ENCODE data around the gene MRPL34. TPM values are rescaled to one million over a fixed set of nuclear protein-coding genes. Genes with fewer than 3 reads are reported as not detected.
A peak's percentile ranks its signal among the peaks of the same experiment; 100 is the strongest.

The MRPL34 gene
- total RNA-seq, 1 donor from 2014 or later, result 25.9 TPM

DNA sequence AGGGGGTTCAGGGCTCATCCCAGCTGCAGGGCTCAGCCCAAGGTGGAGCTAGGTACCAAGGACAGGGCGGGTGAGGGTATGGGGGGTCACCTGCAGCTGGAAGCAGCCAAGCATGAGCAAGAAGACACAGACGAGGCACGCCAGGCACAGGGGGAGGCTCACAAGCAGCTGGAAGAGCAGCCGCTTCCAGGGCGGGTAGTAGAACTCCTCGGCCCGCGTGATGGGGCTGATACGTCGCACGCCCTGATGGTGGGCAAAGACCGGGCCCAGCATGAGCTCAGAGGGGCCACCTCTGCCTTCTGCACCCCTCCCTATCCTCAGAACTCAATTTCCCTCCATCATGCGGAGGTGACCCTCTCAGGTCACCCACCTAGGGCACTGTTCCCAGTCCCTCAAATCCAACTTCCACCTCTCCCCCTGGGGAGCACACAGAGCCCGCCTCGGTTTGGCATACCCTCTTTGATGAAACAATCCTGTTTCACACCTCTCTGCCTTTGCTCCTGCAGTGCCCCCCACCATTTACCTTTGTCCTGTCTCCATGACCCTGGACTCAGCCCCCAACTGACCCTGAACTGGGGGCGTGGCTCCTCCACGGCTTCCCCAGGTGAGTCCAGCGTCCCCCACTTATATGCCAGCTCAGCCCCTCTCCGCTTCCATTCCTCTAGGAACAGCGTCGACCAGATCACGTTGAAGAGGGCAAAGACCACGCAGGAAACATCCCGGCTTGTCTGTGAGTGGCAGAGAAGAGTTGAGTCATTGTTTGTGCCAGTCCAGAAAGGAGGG is 24.8 kb downstream of the MRPL34 start:
- no peaks in the 10 kb centered on the region for H3K9me3 ChIP-seq (ENCODE audit: low read depth)
- Mint-ChIP-seq H3K4me1 (peaks cover 22% of the 10 kb centered on the region), H3K27me3 (ENCODE audit: insufficient read depth, low read depth) (peaks cover 9% of the 10 kb centered on the region), H3K4me3 (peak overlapping the region; percentile 60), H3K9me3 (no peaks in the 10 kb centered on the region), H3K36me3 (peaks cover 16% of the 10 kb centered on the region), H3K27ac (no peak overlapping the region)
- no peak overlapping the region for H3K4me3 ChIP-seq
- no peak overlapping the region for H2AFZ ChIP-seq (replicated peaks)
- peaks cover 5% of the 10 kb centered on the region for H3K79me2 ChIP-seq (ENCODE audit: low read depth)
- no peaks in the 10 kb centered on the region for H3K36me3 ChIP-seq
- no peak overlapping the region for H3K9ac ChIP-seq
- no peak overlapping the region for H3K4me2 ChIP-seq
- H3K4me1 ChIP-seq, result peaks cover 18% of the 10 kb centered on the region
- H3K27ac ChIP-seq, result no peak overlapping the region
- H3K27me3 ChIP-seq, result peaks cover 17% of the 10 kb centered on the region
- peaks cover 71% of the 10 kb centered on the region for H3F3A ChIP-seq (ENCODE audit: low read depth)
- peaks cover 8% of the 10 kb centered on the region for H4K20me1 ChIP-seq (ENCODE audit: low read depth)
- DNase-seq (ENCODE audit: low spot score), result no peak
- TF ChIP-seq EZH2 (IDR thresholded peaks at IDR 0.05) (no peak), CTCF (IDR thresholded peaks at IDR 0.05) (no peak), EZH2phosphoT487 (IDR thresholded peaks at IDR 0.05) (no peak)

GRCh38 chr19:17331045-17331558 is 25.4 kb downstream of the MRPL34 start:
- no peak for DNase-seq (ENCODE audit: low spot score)
- no peak overlapping the region for H3K4me3 ChIP-seq
- no peaks in the 10 kb centered on the region for H3K9me3 ChIP-seq (ENCODE audit: low read depth)
- Mint-ChIP-seq H3K9me3 (no peaks in the 10 kb centered on the region), H3K4me3 (no peak overlapping the region), H3K27me3 (ENCODE audit: insufficient read depth, low read depth) (peaks cover 9% of the 10 kb centered on the region), H3K4me1 (peaks cover 22% of the 10 kb centered on the region), H3K27ac (no peak overlapping the region), H3K36me3 (peaks cover 16% of the 10 kb centered on the region)
- no peak overlapping the region for H3K9ac ChIP-seq
- no peak overlapping the region for H3K27ac ChIP-seq
- H2AFZ ChIP-seq (replicated peaks), result no peak overlapping the region
- H3F3A ChIP-seq (ENCODE audit: low read depth), result peaks cover 69% of the 10 kb centered on the region
- H3K79me2 ChIP-seq (ENCODE audit: low read depth), result peaks cover 5% of the 10 kb centered on the region
- peaks cover 8% of the 10 kb centered on the region for H4K20me1 ChIP-seq (ENCODE audit: low read depth)
- no peak overlapping the region for H3K4me2 ChIP-seq
- H3K36me3 ChIP-seq, result no peaks in the 10 kb centered on the region
- TF ChIP-seq EZH2 (IDR thresholded peaks at IDR 0.05) (no peak), CTCF (IDR thresholded peaks at IDR 0.05) (no peak), EZH2phosphoT487 (IDR thresholded peaks at IDR 0.05) (no peak)
- peaks cover 17% of the 10 kb centered on the region for H3K27me3 ChIP-seq
- peaks cover 17% of the 10 kb centered on the region for H3K4me1 ChIP-seq

DNA sequence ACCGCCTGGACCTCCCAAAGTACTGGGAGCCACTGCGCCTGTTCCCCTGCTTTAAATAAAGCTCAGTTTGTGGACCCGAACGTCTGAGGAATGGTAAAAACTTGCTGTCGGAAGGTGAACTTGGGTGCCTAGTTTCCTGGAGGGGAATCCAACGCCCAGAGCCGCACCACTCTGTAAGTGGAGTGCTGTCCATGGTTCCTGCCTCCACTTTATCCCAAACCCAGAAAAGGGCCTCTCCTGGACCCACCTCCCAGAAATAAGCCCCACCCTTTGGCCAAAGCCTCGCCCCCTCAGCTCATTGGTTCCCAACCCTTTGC is 26.6 kb downstream of the MRPL34 start:
- no peak overlapping the region for H3K27ac ChIP-seq
- H3K79me2 ChIP-seq (ENCODE audit: low read depth), result peaks cover 5% of the 10 kb centered on the region
- H3K9me3 ChIP-seq (ENCODE audit: low read depth), result no peaks in the 10 kb centered on the region
- H3K4me3 ChIP-seq, result no peak overlapping the region
- Mint-ChIP-seq H3K9me3 (no peaks in the 10 kb centered on the region), H3K27me3 (ENCODE audit: insufficient read depth, low read depth) (peaks cover 9% of the 10 kb centered on the region), H3K36me3 (peaks cover 16% of the 10 kb centered on the region), H3K27ac (no peak overlapping the region), H3K4me3 (peak overlapping the region; percentile 83), H3K4me1 (peaks cover 24% of the 10 kb centered on the region)
- TF ChIP-seq EZH2phosphoT487 (IDR thresholded peaks at IDR 0.05), result no peak
- no peak for TF ChIP-seq EZH2 (IDR thresholded peaks at IDR 0.05)
- peaks cover 5% of the 10 kb centered on the region for H3K4me1 ChIP-seq
- no peak overlapping the region for H2AFZ ChIP-seq (replicated peaks)
- H3F3A ChIP-seq (ENCODE audit: low read depth), result peaks cover 67% of the 10 kb centered on the region
- H4K20me1 ChIP-seq (ENCODE audit: low read depth), result peaks cover 8% of the 10 kb centered on the region
- DNase-seq (ENCODE audit: low spot score), result no peak
- H3K9ac ChIP-seq, result no peak overlapping the region
- H3K4me2 ChIP-seq, result no peak overlapping the region
- no peaks in the 10 kb centered on the region for H3K36me3 ChIP-seq
- H3K27me3 ChIP-seq, result peaks cover 17% of the 10 kb centered on the region

Measured in neural progenitor cell (in vitro differentiated cells).